Testis (tissue), 2 donors: ENCODE measurements around the gene SYTL4.

Source experiments
- POLR2A ChIP-seq: fragments of 450-650 bp; IDR thresholded peaks from one replicate; pipeline ENCODE4 v1.6.1; 2017; ENCODE audit warnings: antibody characterized with exemption, mild to moderate bottlenecking, moderate library complexity
- TF ChIP-seq, protein P1 (sequence below), 3 experiments: fragments of 450-650 bp in 2 of 3; fragments of 200-600 bp in 1 of 3; sonication (generic) in 1 of 3; IDR thresholded peaks; one replicate each; pipeline ENCODE4 v1.5.1; 2016 to 2019; ENCODE audit warnings: antibody characterized with exemption in 3 of 3, mild to moderate bottlenecking in 2 of 3, moderate library complexity in 1 of 3

DNA sequence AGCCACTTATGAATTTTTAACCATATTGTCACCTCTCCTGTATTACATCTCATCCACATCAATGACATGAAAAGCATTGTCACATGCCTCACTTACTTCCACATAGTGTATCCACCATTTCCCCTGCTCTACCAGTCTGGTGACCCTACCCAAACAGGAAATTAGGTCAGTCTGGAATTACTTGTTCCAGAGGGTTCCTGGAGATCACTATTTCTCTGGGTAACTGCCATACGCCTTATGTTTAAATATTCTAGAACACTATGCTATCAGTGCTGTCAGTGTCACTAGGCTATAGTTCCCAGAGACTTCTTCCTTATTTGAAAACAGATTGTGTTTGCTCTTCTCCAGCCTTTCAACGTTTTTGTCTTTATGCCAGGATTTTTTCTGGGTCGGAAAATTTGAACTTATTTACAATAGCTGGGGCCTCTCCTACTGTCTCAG lies 73.0 kb downstream of the SYTL4 start:
- TF ChIP-seq, protein P1, sequence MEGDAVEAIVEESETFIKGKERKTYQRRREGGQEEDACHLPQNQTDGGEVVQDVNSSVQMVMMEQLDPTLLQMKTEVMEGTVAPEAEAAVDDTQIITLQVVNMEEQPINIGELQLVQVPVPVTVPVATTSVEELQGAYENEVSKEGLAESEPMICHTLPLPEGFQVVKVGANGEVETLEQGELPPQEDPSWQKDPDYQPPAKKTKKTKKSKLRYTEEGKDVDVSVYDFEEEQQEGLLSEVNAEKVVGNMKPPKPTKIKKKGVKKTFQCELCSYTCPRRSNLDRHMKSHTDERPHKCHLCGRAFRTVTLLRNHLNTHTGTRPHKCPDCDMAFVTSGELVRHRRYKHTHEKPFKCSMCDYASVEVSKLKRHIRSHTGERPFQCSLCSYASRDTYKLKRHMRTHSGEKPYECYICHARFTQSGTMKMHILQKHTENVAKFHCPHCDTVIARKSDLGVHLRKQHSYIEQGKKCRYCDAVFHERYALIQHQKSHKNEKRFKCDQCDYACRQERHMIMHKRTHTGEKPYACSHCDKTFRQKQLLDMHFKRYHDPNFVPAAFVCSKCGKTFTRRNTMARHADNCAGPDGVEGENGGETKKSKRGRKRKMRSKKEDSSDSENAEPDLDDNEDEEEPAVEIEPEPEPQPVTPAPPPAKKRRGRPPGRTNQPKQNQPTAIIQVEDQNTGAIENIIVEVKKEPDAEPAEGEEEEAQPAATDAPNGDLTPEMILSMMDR (IDR thresholded peaks at IDR 0.05) = no peak
- TF ChIP-seq POLR2A = no peak
